ENCODE measurements around the gene THEM5.

THEM5 gene

DNA sequence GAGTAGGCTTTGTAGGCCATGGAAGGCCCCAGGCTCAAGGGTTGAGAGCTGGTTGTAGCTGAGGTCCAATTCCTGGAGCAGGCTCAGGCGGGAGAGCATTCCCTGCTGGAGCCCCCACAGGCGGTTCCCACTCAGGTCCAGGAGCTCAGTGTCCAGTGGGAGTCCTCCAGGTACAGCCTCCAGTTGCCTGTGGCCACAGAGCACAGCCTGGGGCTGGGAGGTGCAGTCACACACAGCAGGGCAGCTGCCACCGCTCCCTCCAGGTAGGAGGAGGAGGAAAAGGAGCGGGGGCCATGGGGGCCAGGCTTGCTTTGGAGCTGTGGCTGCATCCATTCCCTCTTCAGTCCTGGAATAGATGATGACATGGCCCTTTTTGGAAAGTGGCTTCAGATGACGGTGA lies 51.1 kb downstream of the THEM5 start:
- no peak for DNase-seq (ENCODE audit: extremely low read depth in 1 of 2, low read depth in 1 of 2)

DNA sequence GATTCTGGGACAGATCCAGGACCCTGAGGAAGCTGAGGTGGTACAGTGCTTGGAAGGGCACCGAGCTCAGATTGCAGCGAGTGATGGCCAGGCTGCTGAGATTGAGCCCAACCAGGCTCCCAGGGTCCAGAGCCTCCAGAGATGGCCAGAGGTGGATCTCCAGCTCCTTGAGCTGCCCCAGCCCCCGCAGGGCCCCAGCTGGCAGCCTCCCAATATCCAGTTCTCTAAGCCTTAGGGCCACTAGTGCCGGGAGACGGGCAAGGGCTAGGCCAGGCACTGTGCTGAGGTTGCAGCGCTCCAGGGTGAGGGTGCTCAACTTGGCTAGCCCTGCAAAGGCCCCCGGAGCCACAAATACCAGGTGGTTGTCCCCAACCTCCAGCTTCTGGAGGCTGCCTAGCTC lies 51.7 kb downstream of the THEM5 start:
- no peak for DNase-seq (ENCODE audit: extremely low read depth in 1 of 2, low read depth in 1 of 2)

DNA sequence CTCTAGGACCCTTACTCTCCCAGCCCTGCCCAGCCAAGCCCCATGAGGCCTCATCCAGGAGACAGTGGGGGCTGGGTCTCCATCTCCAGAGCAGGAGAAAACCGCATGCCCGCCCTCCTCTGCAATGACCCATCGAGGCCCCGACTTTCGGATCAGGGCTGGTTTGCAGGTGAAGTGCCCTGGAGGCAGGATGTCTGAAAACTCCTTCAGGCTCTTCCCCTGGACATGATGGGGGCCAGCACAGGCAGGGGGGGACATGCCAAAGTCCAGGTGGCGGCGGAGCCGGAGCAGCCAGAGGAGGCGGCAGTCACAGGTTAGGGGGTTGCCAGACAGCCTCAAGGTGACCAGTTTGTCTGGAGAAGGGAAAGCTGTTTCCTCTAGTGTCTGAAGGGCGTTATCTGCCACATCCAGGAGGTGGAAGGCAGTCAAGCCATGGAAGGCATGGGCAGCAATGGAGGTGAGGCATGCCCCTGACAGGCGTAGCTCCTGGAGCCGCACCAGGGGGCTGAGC lies 52.1 kb downstream of the THEM5 start:
- no peak for DNase-seq (ENCODE audit: extremely low read depth in 1 of 2, low read depth in 1 of 2)

DNA sequence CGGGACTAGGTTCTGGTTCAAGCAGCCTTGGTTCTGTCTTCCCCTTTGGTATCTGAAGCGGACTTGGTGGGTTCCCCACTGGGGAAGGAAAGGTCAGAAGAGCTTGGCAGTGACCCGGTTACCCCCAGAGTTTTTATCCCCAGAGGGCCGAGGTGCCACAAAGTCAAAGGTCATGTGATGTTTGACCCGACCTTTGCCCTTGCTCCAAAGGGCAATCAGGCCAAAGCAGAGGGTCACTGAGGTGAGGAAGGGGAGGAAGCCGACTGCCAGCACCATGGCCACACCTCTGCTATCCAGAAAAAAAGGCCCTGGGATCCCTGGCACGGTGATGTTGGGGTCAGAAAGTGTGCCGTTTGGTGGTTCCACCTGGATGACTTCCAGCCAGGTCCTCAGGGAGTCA lies 52.7 kb downstream of the THEM5 start:
- no peak for DNase-seq (ENCODE audit: extremely low read depth in 1 of 2, low read depth in 1 of 2)

DNA sequence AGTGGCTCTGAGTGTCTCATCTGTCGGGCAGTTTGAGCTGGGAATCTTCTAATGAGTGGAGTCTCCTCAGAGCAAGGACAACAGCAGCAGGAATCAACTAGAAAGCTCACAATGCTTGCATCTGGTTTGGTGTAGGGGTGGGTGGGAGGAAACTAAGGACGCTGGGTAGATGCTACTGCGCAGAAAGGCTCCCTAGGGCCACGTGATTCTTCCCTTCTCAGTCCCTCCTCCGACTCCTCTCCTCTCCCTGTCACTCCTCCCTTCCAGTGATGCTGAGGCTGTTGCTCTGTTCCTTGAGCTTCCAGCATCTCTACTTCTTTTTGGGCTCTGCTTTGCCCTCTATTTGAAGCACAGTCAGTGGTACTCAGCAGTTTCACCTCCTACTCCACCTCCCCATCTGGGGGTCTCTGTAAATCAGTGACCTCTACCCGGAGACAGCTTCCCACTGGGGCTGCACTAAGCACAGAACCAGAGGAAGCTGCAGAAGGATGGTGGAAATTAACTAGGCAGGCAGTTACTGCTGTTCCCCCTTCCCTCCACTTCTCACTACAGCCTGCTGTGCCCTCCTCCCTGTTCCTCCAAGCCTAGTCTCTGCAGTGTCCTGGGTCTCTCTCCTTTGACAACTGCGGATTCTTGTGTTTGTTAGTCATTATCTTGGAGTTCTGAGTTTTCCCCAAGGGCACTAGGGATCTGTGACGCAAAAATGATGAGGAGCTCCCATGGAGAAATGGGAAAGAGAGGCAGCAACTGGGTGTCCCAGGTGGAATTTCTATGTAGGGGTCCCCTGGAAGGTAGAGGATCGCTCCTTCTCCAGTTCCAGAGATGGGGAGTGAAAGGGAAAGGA lies 54.1 kb downstream of the THEM5 start:
- no peak for DNase-seq (ENCODE audit: extremely low read depth in 1 of 2, low read depth in 1 of 2)

DNA sequence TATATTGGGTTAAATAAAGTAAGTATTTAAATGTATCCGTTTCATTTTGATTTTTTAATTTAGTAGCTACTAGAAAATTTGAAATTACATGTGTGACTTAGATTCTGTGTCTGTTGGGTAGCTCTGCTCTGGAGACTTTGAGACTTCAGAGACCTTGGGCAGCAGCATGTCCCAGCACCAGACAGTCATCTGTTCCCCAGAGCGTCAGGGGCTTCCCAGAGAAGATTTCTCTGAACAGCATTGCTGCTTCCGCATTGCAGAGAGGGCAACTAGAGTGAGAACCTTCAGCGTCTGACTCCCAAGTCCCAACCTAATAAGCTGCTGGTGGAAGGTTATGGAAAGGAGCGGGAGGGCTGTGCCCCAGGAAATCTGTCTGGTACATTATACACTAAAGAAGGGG lies 54.9 kb downstream of the THEM5 start:
- no peak for DNase-seq (ENCODE audit: extremely low read depth in 1 of 2, low read depth in 1 of 2)

Data from stimulated activated CD8-positive, alpha-beta memory T cell treated with anti-CD3 and anti-CD28 coated beads, Interleukin-7, amount 100 ng/mL, for 48 hours (primary cell).